H7 (cell line): Measurements from ENCODE around the gene DRC1. TPM values are rescaled to one million over a fixed set of nuclear protein-coding genes. Genes with fewer than 3 reads are reported as not detected.

Experiments
- DNase-seq: peaks from one replicate; pipeline ENCODE4 v3.0.0; 2012
- H3K27me3 ChIP-seq: 2 replicates; pipeline ENCODE4 v1.6.0; 2011; ENCODE audit warnings: mild to moderate bottlenecking, low read length; ENCODE audit not compliant: control insufficient read depth, insufficient read depth
- H3K36me3 ChIP-seq: replicated peaks from 2 replicates; pipeline ENCODE4 v1.5.1; 2011; ENCODE audit warnings: low read length; ENCODE audit not compliant: control insufficient read depth, insufficient read depth
- H3K4me3 ChIP-seq: 2 replicates; pipeline ENCODE4 v1.5.1; 2011; ENCODE audit warnings: low read depth, mild to moderate bottlenecking, control low read depth, low read length, moderate library complexity; ENCODE audit not compliant: insufficient read depth
- total RNA-seq: library from RNA; depleted of rRNA; stranded (reverse); fragments of >200 nt; shearing (Covaris generic); gene quantifications from 2 replicates; pipeline ENCODE4 v1.2.3, GENCODE V29; 2014

The DRC1 gene
- total RNA-seq, 1 experiment from 2014 or later: 0.07 TPM

GRCh38 chr2:26469092-26469710, 67.5 kb downstream of the DRC1 start:
- DNase-seq: peak; percentile 90
- no peaks in the 10 kb centered on the region for H3K27me3 ChIP-seq
- H3K4me3 ChIP-seq: no peak overlapping the region
- H3K36me3 ChIP-seq: no peaks in the 10 kb centered on the region

GRCh38 chr2:26469955-26470354, 68.2 kb downstream of the DRC1 start:
- no peak for DNase-seq
- Histone ChIP-seq H3K36me3 (no peaks in the 10 kb centered on the region), H3K27me3 (no peaks in the 10 kb centered on the region), H3K4me3 (no peak overlapping the region)

DNA sequence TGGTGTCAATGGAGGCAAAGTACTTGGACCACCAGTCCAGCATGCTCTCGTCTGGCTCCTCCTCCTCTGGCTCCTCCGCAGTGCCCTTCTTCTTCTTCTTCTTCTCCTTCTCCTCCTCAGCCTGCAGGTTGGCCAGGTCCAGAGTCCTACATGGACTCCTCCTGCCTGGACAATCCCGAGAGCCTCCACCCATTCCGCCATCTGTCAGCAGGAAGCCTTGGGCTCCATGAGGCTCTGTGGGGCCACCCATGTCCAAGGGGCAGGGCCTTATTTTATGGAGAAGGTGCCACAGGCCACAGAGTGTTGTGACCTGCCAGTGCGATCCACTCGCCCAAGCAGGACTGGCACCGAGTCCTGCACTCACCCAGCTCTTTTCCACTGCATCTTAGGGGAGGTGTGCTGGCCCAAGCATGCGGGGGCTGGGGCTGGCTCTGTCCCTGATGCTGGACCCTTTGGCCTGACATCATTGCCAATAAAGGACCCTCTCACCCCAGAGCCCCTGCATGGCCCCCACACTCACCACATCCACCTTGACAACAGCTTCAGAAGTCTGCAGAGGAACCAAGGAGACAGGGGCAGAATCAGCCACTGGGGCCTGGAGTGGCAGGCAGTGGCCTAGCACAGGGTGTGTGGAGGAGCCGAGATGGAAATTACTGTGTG, 69.0 kb downstream of the DRC1 start:
- Histone ChIP-seq H3K36me3 (no peaks in the 10 kb centered on the region), H3K27me3 (no peaks in the 10 kb centered on the region), H3K4me3 (no peak overlapping the region)
- no peak for DNase-seq

- H3K4me3 ChIP-seq: no peak overlapping the region
- no peaks in the 10 kb centered on the region for H3K36me3 ChIP-seq
- no peaks in the 10 kb centered on the region for H3K27me3 ChIP-seq
- DNase-seq: peak; percentile 78
Observed at GRCh38 chr2:26471289-26471688, 69.6 kb downstream of the DRC1 start.

DNA sequence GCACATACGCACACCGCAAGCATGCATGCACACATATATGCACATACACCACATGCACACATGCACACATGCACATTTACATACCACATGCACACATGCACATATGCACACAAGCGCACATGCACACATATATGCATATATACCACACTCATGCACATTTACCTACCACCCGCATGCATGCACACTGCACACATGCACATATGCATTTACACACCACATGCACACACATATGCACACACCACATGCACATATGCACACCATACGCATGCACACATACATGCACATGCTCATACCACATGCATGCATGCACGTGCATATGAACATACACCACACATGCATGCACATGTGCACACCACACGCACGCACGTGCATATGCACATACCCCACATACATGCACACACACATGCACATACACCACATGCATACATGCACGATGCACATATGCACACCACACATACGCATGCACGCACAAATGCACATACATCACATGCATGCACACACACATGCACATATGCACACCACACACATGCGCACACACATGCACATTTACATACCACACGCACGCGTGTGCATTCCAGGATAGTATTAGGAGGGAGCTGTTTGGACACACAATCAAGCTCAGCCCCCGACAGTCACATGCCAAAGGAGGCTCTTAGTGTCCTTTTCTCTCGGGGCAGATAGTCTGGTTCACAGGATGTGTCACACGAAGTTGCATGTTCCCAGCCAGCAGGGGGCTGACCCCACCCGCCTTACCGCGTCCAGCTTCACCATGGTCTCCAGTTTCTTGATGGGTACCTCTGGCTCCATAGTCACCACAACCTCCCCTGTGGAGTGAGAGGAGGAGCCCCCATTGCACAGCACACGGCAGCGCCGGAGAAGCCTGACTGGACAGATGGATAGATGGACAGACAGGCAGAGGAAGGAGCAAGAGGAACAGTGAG, 70.3 kb downstream of the DRC1 start:
- Histone ChIP-seq H3K36me3 (no peaks in the 10 kb centered on the region), H3K27me3 (no peaks in the 10 kb centered on the region), H3K4me3 (no peak overlapping the region)
- DNase-seq: peak; percentile 70

DNA sequence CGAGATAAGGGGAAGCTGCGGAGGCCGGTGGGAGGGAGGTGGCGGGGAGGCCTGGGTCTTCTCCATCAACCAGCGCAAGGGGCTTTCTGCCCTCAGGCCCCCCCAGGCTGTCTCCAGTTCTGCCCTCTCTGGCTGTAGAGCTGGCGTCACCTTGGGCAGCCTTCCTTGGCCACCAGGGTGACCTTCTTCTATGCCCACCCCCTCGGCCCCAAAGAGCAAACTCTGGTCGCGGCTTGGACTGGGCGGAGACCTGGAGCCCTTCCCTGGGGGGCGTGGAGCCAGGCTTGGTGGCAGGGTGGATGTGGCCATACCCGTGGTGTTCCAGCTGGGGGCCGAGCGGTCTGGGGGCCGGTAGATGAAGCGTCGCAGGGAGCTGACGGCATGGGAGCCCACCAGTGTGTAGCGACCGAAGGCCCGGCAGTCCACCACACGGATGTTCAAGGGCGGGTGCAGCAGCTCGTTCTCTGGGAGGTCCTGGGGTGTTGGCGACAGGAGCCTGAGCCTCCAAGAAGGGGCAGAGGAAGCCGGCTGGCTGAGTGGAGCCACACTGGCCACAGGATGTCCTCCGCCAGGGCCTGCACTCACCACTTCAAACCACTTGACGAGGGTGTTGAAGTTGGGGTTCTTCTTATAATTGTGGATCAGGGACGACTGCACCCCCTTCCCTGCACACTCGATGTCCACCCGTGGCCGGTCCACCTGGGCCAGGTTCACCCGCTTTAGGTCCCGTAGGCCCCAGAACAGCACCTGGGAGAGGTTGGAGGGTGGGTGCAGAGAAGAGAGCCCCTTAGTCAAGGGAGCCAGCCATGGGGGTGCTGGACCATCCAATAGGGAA, 71.3 kb downstream of the DRC1 start:
- H3K4me3 ChIP-seq: no peak overlapping the region
- H3K27me3 ChIP-seq: no peaks in the 10 kb centered on the region
- no peaks in the 10 kb centered on the region for H3K36me3 ChIP-seq
- peak; percentile 55 for DNase-seq

DNA sequence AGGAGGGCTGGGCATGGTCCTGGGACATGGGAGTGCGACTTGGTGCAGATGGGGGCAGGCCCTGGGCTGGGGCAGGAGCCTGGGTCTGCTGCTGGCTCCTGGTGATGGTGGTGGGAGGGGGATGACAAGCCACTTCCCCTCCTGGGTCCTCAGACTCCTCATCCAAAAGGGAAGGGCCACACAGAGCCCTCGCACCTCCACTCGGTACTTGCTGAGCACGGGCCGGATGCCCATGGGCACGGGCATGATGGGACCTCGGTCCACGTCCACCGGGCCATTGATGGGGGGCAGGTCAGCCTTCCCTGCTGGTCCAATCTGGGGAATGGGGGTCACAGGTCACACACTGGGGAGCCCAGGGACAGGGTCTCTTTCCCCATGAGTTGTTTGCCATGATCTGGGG, 72.1 kb downstream of the DRC1 start:
- Histone ChIP-seq H3K4me3 (no peak overlapping the region), H3K36me3 (no peaks in the 10 kb centered on the region), H3K27me3 (no peaks in the 10 kb centered on the region)
- DNase-seq: no peak

DNA sequence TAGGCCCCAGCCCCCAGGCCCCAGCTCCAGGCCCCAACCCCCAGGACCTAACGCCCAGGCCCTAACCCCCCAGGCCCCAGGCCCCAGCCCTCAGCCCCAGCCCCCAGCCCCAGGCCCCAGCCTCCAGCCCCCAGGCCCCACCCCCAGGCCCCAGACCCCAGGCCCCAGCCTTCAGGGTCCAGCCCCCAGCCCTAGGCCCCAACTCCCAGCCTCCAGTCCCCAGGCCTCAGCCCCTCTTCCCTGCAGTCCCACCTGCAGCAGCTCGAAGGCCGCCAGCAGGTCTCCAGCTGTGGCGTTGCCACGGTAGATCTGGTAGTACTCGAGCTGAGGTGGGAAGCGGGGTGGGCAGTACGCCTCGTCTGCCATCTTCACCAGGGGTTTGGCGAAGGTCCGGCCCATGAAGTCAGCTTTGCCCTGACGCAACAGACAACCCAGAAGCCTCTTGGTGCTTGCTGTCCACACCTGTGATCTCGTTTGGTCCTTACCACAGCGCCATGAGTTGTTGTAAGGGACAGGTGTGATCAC, 72.6 kb downstream of the DRC1 start:
- no peak for DNase-seq
- H3K4me3 ChIP-seq: no peak overlapping the region
- H3K36me3 ChIP-seq: no peaks in the 10 kb centered on the region
- no peaks in the 10 kb centered on the region for H3K27me3 ChIP-seq

DNA sequence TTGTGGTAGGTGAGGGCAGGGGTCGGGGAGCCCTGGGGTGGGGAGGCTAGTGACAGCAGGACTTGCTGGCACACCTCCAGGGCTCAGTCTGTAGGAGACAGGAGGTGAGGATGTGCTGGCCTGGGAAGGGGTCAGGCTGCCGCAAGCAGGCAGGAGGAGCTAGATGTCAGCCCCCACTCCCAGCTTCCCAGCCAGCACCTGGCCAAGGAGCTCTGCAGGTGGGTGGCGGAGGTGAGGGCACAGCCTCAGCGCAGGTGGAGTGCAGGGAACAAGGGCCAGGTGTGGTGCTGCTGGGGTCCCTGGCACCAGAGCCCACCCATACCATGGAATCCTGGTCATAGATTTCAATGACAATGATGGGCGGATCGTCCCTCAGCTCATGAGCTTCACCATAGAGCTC, 73.3 kb downstream of the DRC1 start:
- Histone ChIP-seq H3K36me3 (no peaks in the 10 kb centered on the region), H3K4me3 (no peak overlapping the region), H3K27me3 (no peaks in the 10 kb centered on the region)
- peak; percentile 51 for DNase-seq

DNA sequence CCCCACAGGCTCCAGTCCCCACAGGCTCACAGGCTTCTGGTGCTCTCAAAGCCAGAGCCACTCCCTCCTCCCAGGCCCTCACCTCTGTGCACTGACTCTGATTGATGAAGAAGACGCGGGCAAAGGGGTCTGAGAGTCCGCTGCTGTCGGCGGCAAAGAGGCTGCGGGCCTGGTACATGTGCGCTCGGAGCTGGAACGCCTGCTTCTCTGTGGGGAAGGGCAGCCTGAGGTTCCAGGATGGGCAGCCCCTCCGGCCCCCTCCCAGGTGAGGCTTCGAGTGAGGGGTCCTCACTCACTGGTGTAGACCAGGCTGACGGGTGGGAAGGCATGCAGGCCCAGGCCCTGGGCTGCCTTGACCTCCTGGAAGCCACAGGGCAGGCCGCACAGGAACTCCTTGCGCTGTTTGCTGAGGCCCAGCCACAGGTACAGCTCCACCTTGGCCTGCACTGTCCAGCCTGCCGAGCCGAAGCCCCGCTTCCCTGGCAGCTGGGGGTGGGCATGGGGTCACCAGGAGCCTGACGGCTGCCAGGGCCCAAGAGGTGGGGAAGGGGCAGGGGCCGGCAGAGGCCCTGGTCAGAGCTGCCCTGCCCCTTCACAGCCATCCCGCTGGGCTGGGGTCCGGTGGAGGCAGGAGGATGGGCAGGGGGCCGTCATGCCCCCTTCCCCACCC, 74.2 kb downstream of the DRC1 start:
- DNase-seq: peak; percentile 60
- Histone ChIP-seq H3K4me3 (no peak overlapping the region), H3K27me3 (no peaks in the 10 kb centered on the region), H3K36me3 (no peaks in the 10 kb centered on the region)

- Histone ChIP-seq H3K36me3 (no peaks in the 10 kb centered on the region), H3K27me3 (no peaks in the 10 kb centered on the region), H3K4me3 (no peak overlapping the region)
- peak; percentile 79 for DNase-seq
Observed at GRCh38 chr2:26477126-26477910, 75.6 kb downstream of the DRC1 start.

DNA sequence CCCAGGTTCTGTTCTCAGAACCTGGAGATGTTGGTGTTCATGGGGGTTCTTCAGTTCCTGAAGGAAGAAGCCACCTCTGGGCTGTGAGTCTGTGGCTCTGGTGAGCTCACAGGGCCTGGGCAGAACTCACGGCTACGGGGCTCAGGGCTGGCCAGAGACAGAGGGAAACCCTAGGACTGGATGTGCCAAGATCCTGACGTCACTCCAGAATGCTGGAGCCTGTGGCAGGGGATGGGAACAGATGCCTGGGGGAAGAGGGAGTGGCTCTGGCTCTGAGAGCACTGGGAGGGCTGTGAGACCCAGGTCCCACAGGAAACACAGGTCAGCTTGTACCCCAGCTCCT, 76.2 kb downstream of the DRC1 start, which contains the start of gene OTOF:
OTOF (minus strand) TSS at position 214 of the 343 bp plus-strand sequence.
- Histone ChIP-seq H3K4me3 (no peak within 1 kb of the TSS), H3K36me3 (no peaks in the 10 kb centered on the region), H3K27me3 (no peaks in the 10 kb centered on the region)
- peak; percentile 39 for DNase-seq

GRCh38 chr2:26478366-26478765, 76.6 kb downstream of the DRC1 start:
- Histone ChIP-seq H3K36me3 (no peaks in the 10 kb centered on the region), H3K27me3 (no peaks in the 10 kb centered on the region), H3K4me3 (no peak overlapping the region)
- DNase-seq: no peak
